Measurements from ENCODE around the gene BICD2. TPM values are rescaled to one million over a fixed set of nuclear protein-coding genes. Genes with fewer than 3 reads are reported as not detected.

BICD2 gene
- total and polyA plus RNA-seq, 10 of the 15 experiments (the other 5 are each of a cell fraction or from before 2014, with no cell fraction given) = 5.3 to 25.5 (median 14.4) TPM

DNA sequence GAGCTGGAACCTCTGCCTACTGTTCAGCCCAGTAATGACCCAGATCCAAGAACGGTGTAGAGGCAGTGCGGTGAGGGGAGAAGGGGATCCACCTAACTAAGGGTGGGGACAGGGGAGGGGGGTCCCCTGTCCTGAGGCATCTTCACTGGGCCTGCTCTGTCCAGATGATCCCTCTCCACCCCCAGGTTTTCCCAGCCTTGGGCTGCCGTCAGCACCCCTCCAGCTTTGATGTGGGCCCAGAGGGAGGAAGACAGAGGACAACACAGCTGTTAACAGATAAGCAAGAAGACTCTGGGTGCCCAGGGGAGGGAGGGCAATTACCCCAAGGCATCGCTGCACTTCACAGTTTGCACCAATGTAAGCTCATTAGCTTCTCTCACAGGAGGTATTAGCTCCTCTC, 19.3 kb downstream of the BICD2 start:
- H3K36me3 ChIP-seq (ENCODE audit: control insufficient read depth in 2 of 2, insufficient read depth in 2 of 2, low read length in 1 of 2) = no peaks in the 10 kb centered on the region
- no peak for ATAC-seq
- no peak overlapping the region for H3K4me2 ChIP-seq (ENCODE audit: control insufficient read depth, insufficient read depth)
- no peaks in the 10 kb centered on the region for H3K9me3 ChIP-seq (replicated peaks; ENCODE audit: control insufficient read depth, insufficient read depth, low read length)
- H3K4me3 ChIP-seq = no peak overlapping the region
- in situ Hi-C loops (cut with MboI) = no loop called here
- intact Hi-C loops (cut with micrococcal nuclease; ENCODE audit: unreplicated experiment) = no loop called here
- H3K4me1 ChIP-seq (ENCODE audit: control insufficient read depth, insufficient read depth, low read length) = peaks cover 5% of the 10 kb centered on the region
- RAD21 ChIA-PET (ENCODE audit: unreplicated experiment) = no interaction called here
- peaks cover 40% of the 10 kb centered on the region for H3K79me2 ChIP-seq (ENCODE audit: control insufficient read depth, insufficient read depth, low read length)
- POLR2A ChIA-PET = interaction anchor here (0.7 to 0.9 kb wide), 3 partner anchors 8 to 19 kb away, joined by 3 read pairs; no protein-coding TSS in a partner anchor
- CTCF ChIA-PET = interaction anchor here (1.6 kb wide), 1 partner anchor 28 kb away, joined by 3 read pairs; no protein-coding TSS in a partner anchor
- FAIRE-seq = no peak
- 35% methylated on average over 3 of the region's 4 CpGs for WGBS (ENCODE audit: insufficient coverage, insufficient replicate concordance, low lambda C conversion rate, missing lambda C conversion rate)
- H4K20me1 ChIP-seq (ENCODE audit: control insufficient read depth, insufficient read depth) = 0 out of 2 replicates have a peak, but pooled peaks cover 3% of the 10 kb centered on the region
- SMC1A ChIA-PET (ENCODE audit: uncharacterized antibody, unreplicated experiment) = no interaction called here
- H3K27me3 ChIP-seq (replicated peaks in 1 of 2; ENCODE audit: control insufficient read depth in 2 of 2, insufficient read depth in 2 of 2, low read length in 1 of 2) = no peaks in the 10 kb centered on the region
- DNase-seq (ENCODE audit: low read depth, low spot score) = no peak
- no TSS peak for BruUV-seq (replicated peaks)
- H2AFZ ChIP-seq (ENCODE audit: control insufficient read depth, low read depth, low read length) = no peak overlapping the region
- TF ChIP-seq, protein P1, sequence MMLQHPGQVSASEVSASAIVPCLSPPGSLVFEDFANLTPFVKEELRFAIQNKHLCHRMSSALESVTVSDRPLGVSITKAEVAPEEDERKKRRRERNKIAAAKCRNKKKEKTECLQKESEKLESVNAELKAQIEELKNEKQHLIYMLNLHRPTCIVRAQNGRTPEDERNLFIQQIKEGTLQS (IDR thresholded peaks at IDR 0.05; ENCODE audit: borderline replicate concordance, extremely low read depth, low read depth, low read length) = no peak
- TF ChIP-seq NFXL1 (IDR thresholded peaks at IDR 0.05; ENCODE audit: borderline replicate concordance) (no peak), SMAD1 (IDR thresholded peaks at IDR 0.05; ENCODE audit: low read depth, partially characterized antibody) (no peak), MTA2 (IDR thresholded peaks at IDR 0.05; ENCODE audit: low read depth) (no peak), PAX5 (IDR thresholded peaks at IDR 0.05; ENCODE audit: borderline replicate concordance, low read depth, low read length) (no peak), CEBPB (IDR thresholded peaks at IDR 0.05; ENCODE audit: borderline replicate concordance in 1 of 2, low read depth in 2 of 2, low read length in 2 of 2) (no peak)
- H3K9ac ChIP-seq (ENCODE audit: control insufficient read depth, insufficient read depth, low read length) = no peak overlapping the region
- H3K27ac ChIP-seq (ENCODE audit: control insufficient read depth, insufficient read depth) = no peak overlapping the region

DNA sequence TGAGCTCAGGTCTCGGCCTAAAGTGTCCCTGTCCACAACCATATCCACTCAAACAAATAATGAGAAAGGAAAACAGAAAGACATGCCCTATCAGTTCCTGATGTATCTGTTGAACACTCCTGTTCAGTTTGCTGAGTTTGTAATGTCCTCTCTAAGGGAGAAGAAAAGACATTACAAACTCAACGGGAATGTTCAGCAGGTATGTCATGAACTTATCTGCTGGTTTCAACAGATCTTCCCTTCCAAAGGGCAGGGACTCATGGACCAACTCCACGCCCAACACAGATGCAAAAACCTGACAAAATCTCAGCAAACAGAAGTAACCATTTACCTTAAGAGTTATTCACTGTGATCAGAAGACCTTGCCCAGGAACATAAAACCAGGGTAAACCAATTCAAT, 23.7 kb downstream of the BICD2 start:
- H3K27me3 ChIP-seq (replicated peaks in 1 of 2; ENCODE audit: control insufficient read depth in 2 of 2, insufficient read depth in 2 of 2, low read length in 1 of 2) = no peaks in the 10 kb centered on the region
- H3K4me3 ChIP-seq = peak overlapping the region; percentile 58; the same call in 1 of the 2 replicates
- no peaks in the 10 kb centered on the region for H3K36me3 ChIP-seq (ENCODE audit: control insufficient read depth in 2 of 2, insufficient read depth in 2 of 2, low read length in 1 of 2)
- peak overlapping the region; percentile 39 for H3K27ac ChIP-seq (ENCODE audit: control insufficient read depth, insufficient read depth)
- peak overlapping the region; percentile 9 for H3K4me2 ChIP-seq (ENCODE audit: control insufficient read depth, insufficient read depth)
- no peak for FAIRE-seq
- no peak for DNase-seq (ENCODE audit: low read depth, low spot score)
- H3K79me2 ChIP-seq (ENCODE audit: control insufficient read depth, insufficient read depth, low read length) = peaks cover 65% of the 10 kb centered on the region
- TF ChIP-seq, protein P2, sequence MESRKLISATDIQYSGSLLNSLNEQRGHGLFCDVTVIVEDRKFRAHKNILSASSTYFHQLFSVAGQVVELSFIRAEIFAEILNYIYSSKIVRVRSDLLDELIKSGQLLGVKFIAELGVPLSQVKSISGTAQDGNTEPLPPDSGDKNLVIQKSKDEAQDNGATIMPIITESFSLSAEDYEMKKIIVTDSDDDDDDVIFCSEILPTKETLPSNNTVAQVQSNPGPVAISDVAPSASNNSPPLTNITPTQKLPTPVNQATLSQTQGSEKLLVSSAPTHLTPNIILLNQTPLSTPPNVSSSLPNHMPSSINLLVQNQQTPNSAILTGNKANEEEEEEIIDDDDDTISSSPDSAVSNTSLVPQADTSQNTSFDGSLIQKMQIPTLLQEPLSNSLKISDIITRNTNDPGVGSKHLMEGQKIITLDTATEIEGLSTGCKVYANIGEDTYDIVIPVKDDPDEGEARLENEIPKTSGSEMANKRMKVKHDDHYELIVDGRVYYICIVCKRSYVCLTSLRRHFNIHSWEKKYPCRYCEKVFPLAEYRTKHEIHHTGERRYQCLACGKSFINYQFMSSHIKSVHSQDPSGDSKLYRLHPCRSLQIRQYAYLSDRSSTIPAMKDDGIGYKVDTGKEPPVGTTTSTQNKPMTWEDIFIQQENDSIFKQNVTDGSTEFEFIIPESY (IDR thresholded peaks at IDR 0.05) = no peak
- TF ChIP-seq NRF1 (conservative IDR thresholded peaks at IDR 0.05; ENCODE audit: low read depth, low read length) = no peak
- WGBS (ENCODE audit: insufficient coverage, insufficient replicate concordance, low lambda C conversion rate, missing lambda C conversion rate) = 42% methylated on average over 3 of the region's 3 CpGs
- RAD21 ChIA-PET (ENCODE audit: unreplicated experiment) = interaction anchor here (1.2 kb wide), 1 partner anchor 22 kb away, joined by 3 read pairs; no protein-coding TSS in a partner anchor
- H3K4me1 ChIP-seq (ENCODE audit: control insufficient read depth, insufficient read depth, low read length) = peaks cover 21% of the 10 kb centered on the region
- in situ Hi-C loops (cut with MboI) (no loop called here), intact Hi-C loops (cut with micrococcal nuclease; ENCODE audit: unreplicated experiment) (no loop called here)
- POLR2A ChIA-PET = no interaction called here
- BruUV-seq (replicated peaks) = no TSS peak
- H4K20me1 ChIP-seq (ENCODE audit: control insufficient read depth, insufficient read depth) = no peaks in the 10 kb centered on the region; the same call in 1 of the 2 replicates
- H3K9me3 ChIP-seq (replicated peaks; ENCODE audit: control insufficient read depth, insufficient read depth, low read length) = no peaks in the 10 kb centered on the region
- H3K9ac ChIP-seq (ENCODE audit: control insufficient read depth, insufficient read depth, low read length) = no peak overlapping the region
- no peak for ATAC-seq
- H2AFZ ChIP-seq (ENCODE audit: control insufficient read depth, low read depth, low read length) = no peak overlapping the region
- CTCF ChIA-PET = interaction anchor here (1.0 kb wide), 1 partner anchor 11 kb away, joined by 3 read pairs; no protein-coding TSS in a partner anchor
- SMC1A ChIA-PET (ENCODE audit: uncharacterized antibody, unreplicated experiment) = interaction anchor here (0.7 kb wide), 1 partner anchor 214 kb away, joined by 3 read pairs; no protein-coding TSS in a partner anchor
